SK-N-SH treated with all-trans-retinoic acid at 6 μM for 48 hours (cell line): ENCODE measurements around the gene ZNF217.
"Not testable (repeated sequence)": the region's sequence is repeated elsewhere in the genome, so short reads cannot be mapped to it uniquely, and the experiment has no call there.

Experiments used
- ATAC-seq: fragments of 200-7000 bp; cut with Tn5 transposase; 3 replicates; pipeline ENCODE4 v1.9.1; 2020; ENCODE audit warnings: mild to moderate bottlenecking, moderate library complexity
- ARNTL ChIP-seq: fragments of 450-650 bp; formaldehyde crosslinking; IDR thresholded peaks from 2 replicates; pipeline ENCODE4 v1.5.0; 2020; ENCODE audit warnings: low read depth, mild to moderate bottlenecking, moderate library complexity, borderline replicate concordance
- BACH2 ChIP-seq: fragments of 250-450 bp; sonication (Bioruptor Pico); IDR thresholded peaks from 2 replicates; pipeline ENCODE4 v1.9.0; 2021; ENCODE audit warnings: mild to moderate bottlenecking, borderline replicate concordance
- CSDC2 ChIP-seq: fragments of 250-450 bp; sonication (Bioruptor Pico); IDR thresholded peaks from 2 replicates; pipeline ENCODE4 v1.5.0; 2020; ENCODE audit warnings: mild to moderate bottlenecking, moderate library complexity
- ESRRG ChIP-seq: fragments of 250-450 bp; sonication (Bioruptor Pico); IDR thresholded peaks from 2 replicates; pipeline ENCODE4 v1.6.1; 2021; ENCODE audit warnings: mild to moderate bottlenecking
- GLIS3 ChIP-seq: fragments of 250-450 bp; sonication (Bioruptor Pico); IDR thresholded peaks from 2 replicates; pipeline ENCODE4 v1.5.0; 2020; ENCODE audit warnings: mild to moderate bottlenecking, moderate library complexity
- ISL1 ChIP-seq: fragments of 250-450 bp; sonication (Bioruptor Pico); IDR thresholded peaks from 2 replicates; pipeline ENCODE4 v2.1.2; 2022; ENCODE audit warnings: mild to moderate bottlenecking, moderate library complexity
- OSR1 ChIP-seq: fragments of 250-450 bp; sonication (Bioruptor Pico); IDR thresholded peaks from 2 replicates; pipeline ENCODE4 v1.8.0; 2022; ENCODE audit warnings: moderate library complexity, mild to moderate bottlenecking, inconsistent platforms
- PPARA ChIP-seq: fragments of 250-450 bp; sonication (Bioruptor Pico); IDR thresholded peaks from 2 replicates; pipeline ENCODE4 v1.5.0; 2020; ENCODE audit warnings: mild to moderate bottlenecking, borderline replicate concordance
- RARB ChIP-seq: fragments of 250-450 bp; sonication (Bioruptor Pico); IDR thresholded peaks from 2 replicates; pipeline ENCODE4 v1.8.0; 2021; ENCODE audit warnings: mild to moderate bottlenecking, moderate library complexity
- SNAI2 ChIP-seq: fragments of 250-450 bp; sonication (Bioruptor Pico); IDR thresholded peaks from 2 replicates; pipeline ENCODE4 v1.5.0; 2020; ENCODE audit warnings: mild to moderate bottlenecking, moderate library complexity
- TCF4 ChIP-seq: fragments of 250-450 bp; sonication (Bioruptor Pico); IDR thresholded peaks from 2 replicates; pipeline ENCODE4 v1.8.0; 2021; ENCODE audit warnings: mild to moderate bottlenecking, moderate library complexity, borderline replicate concordance
- TOX ChIP-seq: fragments of 250-450 bp; sonication (Bioruptor Pico); IDR thresholded peaks from 2 replicates; pipeline ENCODE4 v1.8.0; 2021; ENCODE audit warnings: mild to moderate bottlenecking, moderate library complexity, borderline replicate concordance
- ZC3H10 ChIP-seq: fragments of 250-450 bp; sonication (Bioruptor Pico); IDR thresholded peaks from 2 replicates; pipeline ENCODE4 v1.5.1; 2021; ENCODE audit warnings: mild to moderate bottlenecking, moderate library complexity
- ZFP3 ChIP-seq: fragments of 250-450 bp; sonication (Bioruptor Pico); IDR thresholded peaks from 2 replicates; pipeline ENCODE4 v1.5.0; 2020; ENCODE audit warnings: mild to moderate bottlenecking, moderate library complexity
- ZNF565 ChIP-seq: fragments of 450-650 bp; formaldehyde crosslinking; conservative IDR thresholded peaks from 2 replicates; pipeline ENCODE4 v1.5.0; 2020; ENCODE audit warnings: low read depth, mild to moderate bottlenecking, moderate library complexity
- ZNF70 ChIP-seq: fragments of 450-650 bp; formaldehyde crosslinking; IDR thresholded peaks from 2 replicates; pipeline ENCODE4 v1.5.0; 2020; ENCODE audit warnings: mild to moderate bottlenecking, moderate library complexity
- ZNF8 ChIP-seq: fragments of 450-650 bp; formaldehyde crosslinking; IDR thresholded peaks from 2 replicates; pipeline ENCODE4 v1.5.0; 2020; ENCODE audit warnings: mild to moderate bottlenecking, moderate library complexity
- TF ChIP-seq, protein P1 (sequence below): fragments of 250-450 bp; sonication (Bioruptor Pico); IDR thresholded peaks from 2 replicates; pipeline ENCODE4 v1.8.0; 2021; ENCODE audit warnings: low read depth, mild to moderate bottlenecking, moderate library complexity, borderline replicate concordance
- TF ChIP-seq, protein P2 (sequence below): fragments of 250-450 bp; sonication (Bioruptor Pico); IDR thresholded peaks from 2 replicates; pipeline ENCODE4 v1.8.0; 2020; ENCODE audit warnings: mild to moderate bottlenecking, moderate library complexity, borderline replicate concordance
- TF ChIP-seq, protein P3 (sequence below): fragments of 250-450 bp; sonication (Bioruptor Pico); IDR thresholded peaks from 2 replicates; pipeline ENCODE4 v1.5.0; 2020; ENCODE audit warnings: mild to moderate bottlenecking, moderate library complexity

Gene ZNF217

DNA sequence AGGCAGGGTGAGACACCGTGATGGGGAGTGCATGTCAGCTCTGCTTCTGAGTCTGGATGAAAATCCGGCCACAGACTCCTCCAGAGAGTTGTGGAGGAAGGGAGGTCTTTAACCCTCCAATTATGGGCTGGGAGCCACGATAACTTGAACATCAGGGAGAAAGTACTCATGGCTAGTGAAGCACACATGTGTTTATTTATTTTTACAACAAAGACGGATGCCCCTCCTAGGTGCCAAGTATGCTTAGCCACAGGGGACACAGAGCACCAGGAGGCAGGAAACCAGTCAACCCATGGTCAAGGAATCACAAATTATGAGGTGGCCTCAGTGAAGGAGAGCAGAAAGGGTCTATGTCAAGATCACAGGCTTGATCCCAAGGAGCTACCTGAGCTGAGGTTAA, 54.1 kb downstream of the ZNF217 start (continued):
- TF ChIP-seq, protein P1, sequence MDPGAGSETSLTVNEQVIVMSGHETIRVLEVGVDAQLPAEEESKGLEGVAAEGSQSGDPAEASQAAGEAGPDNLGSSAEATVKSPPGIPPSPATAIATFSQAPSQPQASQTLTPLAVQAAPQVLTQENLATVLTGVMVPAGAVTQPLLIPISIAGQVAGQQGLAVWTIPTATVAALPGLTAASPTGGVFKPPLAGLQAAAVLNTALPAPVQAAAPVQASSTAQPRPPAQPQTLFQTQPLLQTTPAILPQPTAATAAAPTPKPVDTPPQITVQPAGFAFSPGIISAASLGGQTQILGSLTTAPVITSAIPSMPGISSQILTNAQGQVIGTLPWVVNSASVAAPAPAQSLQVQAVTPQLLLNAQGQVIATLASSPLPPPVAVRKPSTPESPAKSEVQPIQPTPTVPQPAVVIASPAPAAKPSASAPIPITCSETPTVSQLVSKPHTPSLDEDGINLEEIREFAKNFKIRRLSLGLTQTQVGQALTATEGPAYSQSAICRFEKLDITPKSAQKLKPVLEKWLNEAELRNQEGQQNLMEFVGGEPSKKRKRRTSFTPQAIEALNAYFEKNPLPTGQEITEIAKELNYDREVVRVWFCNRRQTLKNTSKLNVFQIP (CRISPR knock-in tag): no peak

DNA sequence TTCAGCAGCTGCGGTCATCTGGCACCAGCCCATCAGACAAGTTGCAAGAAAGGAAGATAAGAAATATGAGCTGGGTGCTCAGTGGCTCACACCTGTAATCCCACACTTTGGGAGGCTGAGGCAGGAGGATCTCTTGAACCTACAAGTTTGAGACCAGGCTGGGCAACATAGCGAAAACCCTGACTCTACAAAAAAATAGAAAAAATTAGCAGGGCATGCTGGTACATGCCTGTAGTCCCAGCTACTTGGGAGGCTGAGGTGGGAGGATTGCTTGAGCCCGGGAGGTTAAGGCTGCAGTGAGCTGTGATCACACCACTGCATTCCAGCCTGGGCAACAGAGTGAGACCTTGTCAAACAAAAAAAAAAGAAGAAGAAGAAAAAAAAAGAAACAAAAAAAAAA, 57.3 kb downstream of the ZNF217 start:
- ATAC-seq: not testable (repeated sequence)

DNA sequence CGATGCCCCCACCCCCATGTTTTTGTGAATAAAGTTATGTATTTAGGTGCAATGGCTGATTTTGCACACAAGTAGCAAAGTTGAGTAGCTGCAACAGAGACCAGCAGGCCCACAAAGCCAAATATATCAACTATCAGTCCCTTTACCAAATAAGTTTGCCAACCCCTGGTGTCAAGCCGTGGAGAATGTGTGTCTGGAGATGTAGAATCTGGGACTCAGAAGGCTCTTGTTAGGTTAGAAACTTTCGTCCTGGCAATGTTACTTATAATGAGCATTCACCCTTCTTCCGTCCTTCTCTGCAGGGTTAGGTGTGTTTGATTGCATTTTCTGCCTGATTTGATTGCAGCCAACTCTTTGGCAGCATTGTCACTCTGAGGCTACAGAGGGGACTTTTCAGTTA, 57.8 kb downstream of the ZNF217 start:
- TF ChIP-seq TCF4 (CRISPR knock-in tag): no peak
- TF ChIP-seq ISL1: no peak
- ATAC-seq: no peak

DNA sequence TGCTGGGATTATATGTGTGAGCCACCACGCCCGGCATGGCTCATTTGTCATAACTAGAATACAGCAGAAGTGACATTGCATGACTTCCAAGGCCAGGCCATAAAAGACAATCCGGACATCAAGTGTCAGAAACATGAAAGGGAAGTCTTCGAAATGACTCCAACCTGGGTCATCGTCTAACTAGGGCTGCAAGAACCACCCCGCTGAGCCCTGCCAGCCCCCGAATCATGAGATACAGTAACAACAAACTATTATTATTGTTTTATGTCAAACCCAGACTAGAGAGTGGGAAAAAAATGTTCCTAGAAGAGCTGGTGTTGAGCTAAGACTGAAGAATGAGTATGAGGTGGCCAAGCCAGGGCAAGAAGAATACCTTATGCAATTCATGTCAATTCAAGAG, 59.6 kb downstream of the ZNF217 start:
- ATAC-seq: no peak
- TF ChIP-seq ZNF565 (CRISPR knock-in tag): no peak
- TF ChIP-seq OSR1 (CRISPR knock-in tag): no peak
- no peak for TF ChIP-seq ZNF70 (CRISPR knock-in tag)
- TF ChIP-seq ESRRG (CRISPR knock-in tag): no peak
- TF ChIP-seq ISL1: no peak
- TF ChIP-seq CSDC2: no peak
- TF ChIP-seq, protein P2, sequence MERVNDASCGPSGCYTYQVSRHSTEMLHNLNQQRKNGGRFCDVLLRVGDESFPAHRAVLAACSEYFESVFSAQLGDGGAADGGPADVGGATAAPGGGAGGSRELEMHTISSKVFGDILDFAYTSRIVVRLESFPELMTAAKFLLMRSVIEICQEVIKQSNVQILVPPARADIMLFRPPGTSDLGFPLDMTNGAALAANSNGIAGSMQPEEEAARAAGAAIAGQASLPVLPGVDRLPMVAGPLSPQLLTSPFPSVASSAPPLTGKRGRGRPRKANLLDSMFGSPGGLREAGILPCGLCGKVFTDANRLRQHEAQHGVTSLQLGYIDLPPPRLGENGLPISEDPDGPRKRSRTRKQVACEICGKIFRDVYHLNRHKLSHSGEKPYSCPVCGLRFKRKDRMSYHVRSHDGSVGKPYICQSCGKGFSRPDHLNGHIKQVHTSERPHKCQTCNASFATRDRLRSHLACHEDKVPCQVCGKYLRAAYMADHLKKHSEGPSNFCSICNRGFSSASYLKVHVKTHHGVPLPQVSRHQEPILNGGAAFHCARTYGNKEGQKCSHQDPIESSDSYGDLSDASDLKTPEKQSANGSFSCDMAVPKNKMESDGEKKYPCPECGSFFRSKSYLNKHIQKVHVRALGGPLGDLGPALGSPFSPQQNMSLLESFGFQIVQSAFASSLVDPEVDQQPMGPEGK (CRISPR knock-in tag): no peak
- no peak for TF ChIP-seq TCF4 (CRISPR knock-in tag)
- TF ChIP-seq ZFP3 (CRISPR knock-in tag): no peak
- no peak for TF ChIP-seq RARB
- TF ChIP-seq PPARA (CRISPR knock-in tag): no peak
- no peak for TF ChIP-seq BACH2 (CRISPR knock-in tag)
- TF ChIP-seq, protein P3, sequence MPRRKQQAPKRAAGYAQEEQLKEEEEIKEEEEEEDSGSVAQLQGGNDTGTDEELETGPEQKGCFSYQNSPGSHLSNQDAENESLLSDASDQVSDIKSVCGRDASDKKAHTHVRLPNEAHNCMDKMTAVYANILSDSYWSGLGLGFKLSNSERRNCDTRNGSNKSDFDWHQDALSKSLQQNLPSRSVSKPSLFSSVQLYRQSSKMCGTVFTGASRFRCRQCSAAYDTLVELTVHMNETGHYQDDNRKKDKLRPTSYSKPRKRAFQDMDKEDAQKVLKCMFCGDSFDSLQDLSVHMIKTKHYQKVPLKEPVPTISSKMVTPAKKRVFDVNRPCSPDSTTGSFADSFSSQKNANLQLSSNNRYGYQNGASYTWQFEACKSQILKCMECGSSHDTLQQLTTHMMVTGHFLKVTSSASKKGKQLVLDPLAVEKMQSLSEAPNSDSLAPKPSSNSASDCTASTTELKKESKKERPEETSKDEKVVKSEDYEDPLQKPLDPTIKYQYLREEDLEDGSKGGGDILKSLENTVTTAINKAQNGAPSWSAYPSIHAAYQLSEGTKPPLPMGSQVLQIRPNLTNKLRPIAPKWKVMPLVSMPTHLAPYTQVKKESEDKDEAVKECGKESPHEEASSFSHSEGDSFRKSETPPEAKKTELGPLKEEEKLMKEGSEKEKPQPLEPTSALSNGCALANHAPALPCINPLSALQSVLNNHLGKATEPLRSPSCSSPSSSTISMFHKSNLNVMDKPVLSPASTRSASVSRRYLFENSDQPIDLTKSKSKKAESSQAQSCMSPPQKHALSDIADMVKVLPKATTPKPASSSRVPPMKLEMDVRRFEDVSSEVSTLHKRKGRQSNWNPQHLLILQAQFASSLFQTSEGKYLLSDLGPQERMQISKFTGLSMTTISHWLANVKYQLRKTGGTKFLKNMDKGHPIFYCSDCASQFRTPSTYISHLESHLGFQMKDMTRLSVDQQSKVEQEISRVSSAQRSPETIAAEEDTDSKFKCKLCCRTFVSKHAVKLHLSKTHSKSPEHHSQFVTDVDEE (CRISPR knock-in tag): no peak
- TF ChIP-seq, protein P1 (CRISPR knock-in tag): no peak
- no peak for TF ChIP-seq ZC3H10 (CRISPR knock-in tag)
- TF ChIP-seq GLIS3: no peak
- TF ChIP-seq ZNF8 (CRISPR knock-in tag): no peak
- no peak for TF ChIP-seq TOX
- TF ChIP-seq ARNTL (CRISPR knock-in tag): no peak

DNA sequence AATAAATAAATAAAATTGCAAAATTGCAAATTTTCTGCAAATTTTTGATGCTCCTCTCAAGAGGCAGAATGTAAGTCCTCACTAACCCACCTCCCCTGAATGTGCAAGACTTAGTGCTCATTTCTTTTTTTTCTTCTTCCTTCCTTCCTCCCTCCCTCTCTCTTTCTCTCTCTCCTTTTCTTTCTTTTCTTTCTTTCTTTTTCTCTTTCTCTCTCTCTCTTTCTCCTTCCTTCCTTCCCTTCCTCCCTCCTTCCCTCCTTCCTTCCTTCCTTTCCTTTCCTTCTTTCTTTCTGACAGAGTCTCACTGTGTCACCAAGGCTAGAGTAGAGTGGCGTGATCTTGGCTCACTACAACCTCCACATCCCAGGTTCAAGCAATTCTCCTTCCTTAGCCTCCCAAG, 60.1 kb downstream of the ZNF217 start:
- TF ChIP-seq ISL1 (no peak), CSDC2 (no peak), ZNF70 (CRISPR knock-in tag) (no peak), ZC3H10 (CRISPR knock-in tag) (no peak), OSR1 (CRISPR knock-in tag) (no peak), SNAI2 (CRISPR knock-in tag) (no peak), ZNF8 (CRISPR knock-in tag) (no peak), ESRRG (CRISPR knock-in tag) (no peak)
- TF ChIP-seq, protein P2 (CRISPR knock-in tag): no peak
- TF ChIP-seq, protein P3 (CRISPR knock-in tag): no peak
- no peak for ATAC-seq

DNA sequence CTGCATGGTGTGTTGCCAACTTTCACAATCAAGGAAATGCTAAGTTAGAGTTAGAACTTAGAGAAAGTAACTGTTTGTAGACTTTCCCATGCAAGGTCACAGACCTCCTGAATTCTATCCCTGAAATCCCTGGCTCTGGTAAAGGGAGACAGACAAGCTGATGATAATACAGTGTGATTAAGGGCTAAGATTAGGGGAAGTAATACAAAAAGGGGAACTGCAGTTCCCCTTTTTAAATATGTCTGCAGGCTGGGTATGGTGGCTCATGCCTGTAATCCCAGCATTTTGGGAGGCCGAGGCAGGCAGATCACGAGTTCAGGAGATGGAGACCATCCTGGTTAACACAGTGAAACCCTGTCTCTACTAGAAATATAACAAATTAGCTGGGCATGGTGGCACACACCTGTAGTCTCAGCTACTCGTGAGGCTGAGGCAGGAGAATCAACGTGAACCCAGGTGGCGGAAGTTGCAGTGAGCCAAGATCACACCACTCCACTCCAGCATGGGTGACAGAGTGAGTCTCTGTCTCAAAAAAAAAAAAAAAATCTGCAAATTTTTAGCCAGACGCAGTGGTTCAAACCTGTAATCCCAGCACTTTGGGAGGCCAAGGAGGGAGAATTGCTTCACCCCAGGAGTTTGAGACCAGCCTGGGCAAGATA, 60.9 kb downstream of the ZNF217 start:
- not testable (repeated sequence) for ATAC-seq
